ENCODE measurements around the gene CFAP74. TPM values are rescaled to one million over a fixed set of nuclear protein-coding genes. Genes with fewer than 3 reads are reported as not detected.

Gene CFAP74
- total and polyA plus RNA-seq, 2 donors (not counting 3 experiments of a cell fraction or from before 2014, with no cell fraction given), result not detected

GRCh38 chr1:1927751-1928150, 75.8 kb downstream of the CFAP74 start:
- H3K27me3 ChIP-seq (ENCODE audit: control insufficient read depth in 2 of 2, insufficient read depth in 2 of 2, low read length in 2 of 2), result no peaks in the 10 kb centered on the region
- no peaks in the 10 kb centered on the region for H3K9me3 ChIP-seq (replicated peaks; ENCODE audit: control insufficient read depth, insufficient read depth, low read length)
- no peak overlapping the region for H3K9ac ChIP-seq (replicated peaks; ENCODE audit: extremely low read depth, insufficient read depth, low read length)
- no peaks in the 10 kb centered on the region for H3K4me1 ChIP-seq (ENCODE audit: control insufficient read depth, extremely low read depth, insufficient read depth, low read length)
- H3K4me2 ChIP-seq (ENCODE audit: insufficient read depth, low read length), result no peak overlapping the region
- BruUV-seq (replicated peaks), result no TSS peak
- H3K36me3 ChIP-seq (ENCODE audit: control insufficient read depth in 2 of 2, extremely low read depth in 1 of 2, insufficient read depth in 2 of 2, low read length in 2 of 2), result no peaks in the 10 kb centered on the region
- dilution Hi-C loops (cut with MboI; ENCODE audit: extremely low pct_ligation_motif_present, low sequenced_read_pairs) (no loop called here), intact Hi-C loops (cut with micrococcal nuclease) (no loop called here)
- H3K27ac ChIP-seq (ENCODE audit: insufficient read depth, low read depth, low read length), result no peak overlapping the region
- H2AFZ ChIP-seq (ENCODE audit: low read depth, low read length), result no peak overlapping the region
- DNase-seq (ENCODE audit: low read depth, low spot score) (no peak), FAIRE-seq (no peak)
- H3K9me1 ChIP-seq (replicated peaks; ENCODE audit: control insufficient read depth, extremely low read depth, insufficient read depth, low read length), result no peaks in the 10 kb centered on the region
- CTCF ChIA-PET, result interaction anchor here (0.7 to 1.5 kb wide), 2 partner anchors 117 to 247 kb away, joined by 3 read pairs; no protein-coding TSS in a partner anchor
- H3K79me2 ChIP-seq (ENCODE audit: control insufficient read depth, insufficient read depth, low read length), result no peaks in the 10 kb centered on the region
- TF ChIP-seq EZH2 (IDR thresholded peaks at IDR 0.05; ENCODE audit: borderline replicate concordance, low read depth, low read length, severe bottlenecking), result no peak
- no peak for TF ChIP-seq POLR2AphosphoS5 (IDR thresholded peaks at IDR 0.05; ENCODE audit: insufficient read depth, low read depth, low read length)
- TF ChIP-seq MYC (IDR thresholded peaks at IDR 0.05; ENCODE audit: low read depth, low read length), result no peak
- TF ChIP-seq, protein P1, sequence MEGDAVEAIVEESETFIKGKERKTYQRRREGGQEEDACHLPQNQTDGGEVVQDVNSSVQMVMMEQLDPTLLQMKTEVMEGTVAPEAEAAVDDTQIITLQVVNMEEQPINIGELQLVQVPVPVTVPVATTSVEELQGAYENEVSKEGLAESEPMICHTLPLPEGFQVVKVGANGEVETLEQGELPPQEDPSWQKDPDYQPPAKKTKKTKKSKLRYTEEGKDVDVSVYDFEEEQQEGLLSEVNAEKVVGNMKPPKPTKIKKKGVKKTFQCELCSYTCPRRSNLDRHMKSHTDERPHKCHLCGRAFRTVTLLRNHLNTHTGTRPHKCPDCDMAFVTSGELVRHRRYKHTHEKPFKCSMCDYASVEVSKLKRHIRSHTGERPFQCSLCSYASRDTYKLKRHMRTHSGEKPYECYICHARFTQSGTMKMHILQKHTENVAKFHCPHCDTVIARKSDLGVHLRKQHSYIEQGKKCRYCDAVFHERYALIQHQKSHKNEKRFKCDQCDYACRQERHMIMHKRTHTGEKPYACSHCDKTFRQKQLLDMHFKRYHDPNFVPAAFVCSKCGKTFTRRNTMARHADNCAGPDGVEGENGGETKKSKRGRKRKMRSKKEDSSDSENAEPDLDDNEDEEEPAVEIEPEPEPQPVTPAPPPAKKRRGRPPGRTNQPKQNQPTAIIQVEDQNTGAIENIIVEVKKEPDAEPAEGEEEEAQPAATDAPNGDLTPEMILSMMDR (IDR thresholded peaks at IDR 0.05; ENCODE audit: extremely low read depth in 1 of 2, insufficient read depth in 1 of 2, low read depth in 1 of 2, low read length in 2 of 2), result no peak
- POLR2A ChIA-PET, result no interaction called here
- H4K20me1 ChIP-seq (replicated peaks; ENCODE audit: control insufficient read depth, extremely low read depth, insufficient read depth, low read length), result no peaks in the 10 kb centered on the region
- H3K4me3 ChIP-seq (replicated peaks in 1 of 3; ENCODE audit: insufficient read depth in 1 of 3, low read depth in 1 of 3, low read length in 3 of 3), result no peak overlapping the region

- intact Hi-C loops (cut with micrococcal nuclease) (no loop called here), dilution Hi-C loops (cut with MboI; ENCODE audit: extremely low pct_ligation_motif_present, low sequenced_read_pairs) (no loop called here)
- Histone ChIP-seq H4K20me1 (replicated peaks; ENCODE audit: control insufficient read depth, extremely low read depth, insufficient read depth, low read length) (no peaks in the 10 kb centered on the region), H3K9me3 (replicated peaks; ENCODE audit: control insufficient read depth, insufficient read depth, low read length) (no peaks in the 10 kb centered on the region), H3K4me1 (ENCODE audit: control insufficient read depth, extremely low read depth, insufficient read depth, low read length) (no peaks in the 10 kb centered on the region), H3K27ac (ENCODE audit: insufficient read depth, low read depth, low read length) (no peak overlapping the region), H3K4me3 (replicated peaks in 1 of 3; ENCODE audit: insufficient read depth in 1 of 3, low read depth in 1 of 3, low read length in 3 of 3) (no peak overlapping the region), H3K4me2 (ENCODE audit: insufficient read depth, low read length) (no peak overlapping the region), H3K36me3 (ENCODE audit: control insufficient read depth in 2 of 2, extremely low read depth in 1 of 2, insufficient read depth in 2 of 2, low read length in 2 of 2) (no peaks in the 10 kb centered on the region), H3K27me3 (ENCODE audit: control insufficient read depth in 2 of 2, insufficient read depth in 2 of 2, low read length in 2 of 2) (no peaks in the 10 kb centered on the region), H2AFZ (ENCODE audit: low read depth, low read length) (no peak overlapping the region), H3K9me1 (replicated peaks; ENCODE audit: control insufficient read depth, extremely low read depth, insufficient read depth, low read length) (no peaks in the 10 kb centered on the region), H3K9ac (replicated peaks; ENCODE audit: extremely low read depth, insufficient read depth, low read length) (no peak overlapping the region), H3K79me2 (ENCODE audit: control insufficient read depth, insufficient read depth, low read length) (no peaks in the 10 kb centered on the region)
- TF ChIP-seq FOS (IDR thresholded peaks at IDR 0.05; ENCODE audit: borderline replicate concordance, insufficient read depth, low read length), result no peak
- no peak for TF ChIP-seq POLR2AphosphoS5 (IDR thresholded peaks at IDR 0.05; ENCODE audit: insufficient read depth, low read depth, low read length)
- TF ChIP-seq JUN (IDR thresholded peaks at IDR 0.05; ENCODE audit: borderline replicate concordance, insufficient read depth, insufficient read length, low read depth), result no peak
- no peak for TF ChIP-seq GATA2 (IDR thresholded peaks at IDR 0.05; ENCODE audit: insufficient read depth, insufficient read length, low read depth, low read length)
- no peak for TF ChIP-seq EZH2 (IDR thresholded peaks at IDR 0.05; ENCODE audit: borderline replicate concordance, low read depth, low read length, severe bottlenecking)
- TF ChIP-seq MYC (IDR thresholded peaks at IDR 0.05; ENCODE audit: low read depth, low read length), result no peak
- TF ChIP-seq MAX (IDR thresholded peaks at IDR 0.05; ENCODE audit: insufficient read depth, insufficient read length), result no peak
- TF ChIP-seq, protein P1 (IDR thresholded peaks at IDR 0.05; ENCODE audit: extremely low read depth in 1 of 2, insufficient read depth in 1 of 2, low read depth in 1 of 2, low read length in 2 of 2), result no peak
- no peak for TF ChIP-seq POLR2A (IDR thresholded peaks at IDR 0.05; ENCODE audit: low read depth, low read length)
- ChIA-PET POLR2A (no interaction called here), CTCF (interaction anchor here (0.7 to 1.5 kb wide), 2 partner anchors 117 to 248 kb away, joined by 3 read pairs; no protein-coding TSS in a partner anchor)
- DNase-seq (ENCODE audit: low read depth, low spot score) (no peak), FAIRE-seq (no peak)
- BruUV-seq (replicated peaks), result no TSS peak
Measured at GRCh38 chr1:1926886-1927660, 76.5 kb downstream of the CFAP74 start.

Measured in endothelial cell of umbilical vein (primary cell).